PC-3 (cell line): ENCODE results near the gene C2orf74. TPM values are rescaled to one million over a fixed set of nuclear protein-coding genes. Genes with fewer than 3 reads are reported as not detected.
"Not testable (repeated sequence)": the region's sequence is repeated elsewhere in the genome, so short reads cannot be mapped to it uniquely, and the experiment has no call there.

ENCODE experiments used
- ATAC-seq: fragments of 200-7000 bp; cut with Tn5 transposase; 2 replicates; pipeline ENCODE4 v1.9.1; 2020; ENCODE audit warnings: mild to moderate bottlenecking, moderate library complexity
- BruUV-seq: library from RNA; stranded (reverse); fragments of 400-500 nt; replicated peaks from 2 replicates; lab custom pipeline; 2021; lab: Mats Ljungman, UMichigan
- CTCF ChIA-PET: fragments of 300-600 bp; sonication (Branson Sonifier 250); formaldehyde crosslinking; loops from one replicate; lab custom pipeline; 2022; ENCODE audit warnings: antibody characterized with exemption; lab: Charles Lee
- POLR2A ChIA-PET: fragments of 300-600 bp; sonication (Branson Sonifier 250); formaldehyde crosslinking; loops from one replicate; lab custom pipeline; 2022; ENCODE audit warnings: antibody characterized with exemption; ENCODE audit not compliant: unreplicated experiment; lab: Charles Lee
- DNase-seq: peaks from one replicate; pipeline ENCODE4 v3.0.0-alpha.2; 2015
- H2AFZ ChIP-seq: fragments of 300-600 bp; sonication (generic); 2 replicates; pipeline ENCODE4 v1.6.0; 2016; ENCODE audit warnings: antibody characterized with exemption, low read length
- H3F3A ChIP-seq: fragments of 300-600 bp; sonication (generic); one replicate; pipeline ENCODE4 v1.6.0; 2017; ENCODE audit warnings: antibody characterized with exemption, low read length, control low read depth, mild to moderate bottlenecking; ENCODE audit not compliant: unreplicated experiment
- H3K27ac ChIP-seq: fragments of 300-600 bp; sonication (generic); 2 replicates; pipeline ENCODE4 v1.5.1; 2016; ENCODE audit warnings: mild to moderate bottlenecking, low read length
- H3K27me3 ChIP-seq: fragments of 300-600 bp; sonication (generic); 2 replicates; pipeline ENCODE4 v1.6.1; 2016; ENCODE audit warnings: low read length, mixed read lengths
- H3K36me3 ChIP-seq: fragments of 300-600 bp; sonication (generic); 2 replicates; pipeline ENCODE4 v1.6.1; 2016; ENCODE audit warnings: low read depth, mixed run types, low read length, mixed read lengths
- H3K4me1 ChIP-seq: fragments of 300-600 bp; sonication (generic); 2 replicates; pipeline ENCODE4 v1.5.1; 2016; ENCODE audit warnings: low read length; ENCODE audit not compliant: insufficient read depth
- H3K4me2 ChIP-seq: fragments of 300-600 bp; sonication (generic); 2 replicates; pipeline ENCODE4 v1.6.0; 2016; ENCODE audit warnings: low read length
- H3K4me3 ChIP-seq: fragments of 300-600 bp; sonication (generic); 2 replicates; pipeline ENCODE4 v1.5.1; 2016; ENCODE audit warnings: mild to moderate bottlenecking, low read length, mixed read lengths
- H3K79me2 ChIP-seq: fragments of 300-600 bp; sonication (generic); 2 replicates; pipeline ENCODE4 v1.6.1; 2017; ENCODE audit warnings: low read length, mixed read lengths
- H3K9ac ChIP-seq: fragments of 300-600 bp; sonication (generic); 2 replicates; pipeline ENCODE4 v1.6.0; 2016; ENCODE audit warnings: mild to moderate bottlenecking, low read length
- H3K9me2 ChIP-seq: fragments of 300-600 bp; sonication (generic); replicated peaks from 2 replicates; pipeline ENCODE4 v1.6.1; 2016; ENCODE audit warnings: mixed run types, low read length, mixed read lengths
- H3K9me3 ChIP-seq: fragments of 300-600 bp; sonication (generic); 2 replicates; pipeline ENCODE4 v1.6.1; 2016; ENCODE audit warnings: low read length, mixed read lengths
- H4K20me1 ChIP-seq: fragments of 300-600 bp; sonication (generic); 2 replicates; pipeline ENCODE4 v1.6.1; 2016; ENCODE audit warnings: low read length, mixed read lengths
- EZH2 ChIP-seq: fragments of 300-600 bp; sonication (generic); IDR thresholded peaks from one replicate; pipeline ENCODE4 v1.6.1; 2017; ENCODE audit warnings: antibody characterized with exemption, mild to moderate bottlenecking, low read length; ENCODE audit not compliant: unreplicated experiment
- EZH2phosphoT487 ChIP-seq: fragments of 300-600 bp; sonication (generic); IDR thresholded peaks from 2 replicates; pipeline ENCODE4 v1.6.1; 2018; ENCODE audit warnings: mild to moderate bottlenecking, antibody characterized with exemption, low read length, borderline replicate concordance
- intact Hi-C: fragments of 100-400 bp; cut with micrococcal nuclease; formaldehyde crosslinking; loops from 2 replicates; pipeline ENCODE4 v1.9.0; 2023
- total RNA-seq: library from RNA; depleted of rRNA; stranded (reverse); fragments of >200 nt; gene quantifications from 2 replicates; pipeline ENCODE4 v1.2.3, GENCODE V29; 2014
- TF ChIP-seq, protein P1 (sequence below): fragments of 300-600 bp; sonication (generic); conservative IDR thresholded peaks from 2 replicates; pipeline ENCODE4 v1.5.1; 2017; ENCODE audit warnings: antibody characterized with exemption, low read depth, mild to moderate bottlenecking, low read length

Gene C2orf74
- total RNA-seq, 1 experiment from 2014 or later = 16.8 TPM

- no peaks in the 10 kb centered on the region for H3F3A ChIP-seq
- no peak overlapping the region for H3K9ac ChIP-seq
- H3K4me3 ChIP-seq = no peak overlapping the region
- BruUV-seq = no TSS peak
- CTCF ChIA-PET = no interaction called here
- ATAC-seq (no peak), DNase-seq (no peak)
- no peak overlapping the region for H3K27ac ChIP-seq
- no peaks in the 10 kb centered on the region for H3K9me2 ChIP-seq
- H3K4me1 ChIP-seq = no peaks in the 10 kb centered on the region
- no peak overlapping the region for H3K4me2 ChIP-seq
- no peak overlapping the region for H2AFZ ChIP-seq
- H3K36me3 ChIP-seq = peaks cover 74% of the 10 kb centered on the region
- no peaks in the 10 kb centered on the region for H3K9me3 ChIP-seq
- no peaks in the 10 kb centered on the region for H3K27me3 ChIP-seq
- TF ChIP-seq EZH2phosphoT487 = no peak
- TF ChIP-seq, protein P1, sequence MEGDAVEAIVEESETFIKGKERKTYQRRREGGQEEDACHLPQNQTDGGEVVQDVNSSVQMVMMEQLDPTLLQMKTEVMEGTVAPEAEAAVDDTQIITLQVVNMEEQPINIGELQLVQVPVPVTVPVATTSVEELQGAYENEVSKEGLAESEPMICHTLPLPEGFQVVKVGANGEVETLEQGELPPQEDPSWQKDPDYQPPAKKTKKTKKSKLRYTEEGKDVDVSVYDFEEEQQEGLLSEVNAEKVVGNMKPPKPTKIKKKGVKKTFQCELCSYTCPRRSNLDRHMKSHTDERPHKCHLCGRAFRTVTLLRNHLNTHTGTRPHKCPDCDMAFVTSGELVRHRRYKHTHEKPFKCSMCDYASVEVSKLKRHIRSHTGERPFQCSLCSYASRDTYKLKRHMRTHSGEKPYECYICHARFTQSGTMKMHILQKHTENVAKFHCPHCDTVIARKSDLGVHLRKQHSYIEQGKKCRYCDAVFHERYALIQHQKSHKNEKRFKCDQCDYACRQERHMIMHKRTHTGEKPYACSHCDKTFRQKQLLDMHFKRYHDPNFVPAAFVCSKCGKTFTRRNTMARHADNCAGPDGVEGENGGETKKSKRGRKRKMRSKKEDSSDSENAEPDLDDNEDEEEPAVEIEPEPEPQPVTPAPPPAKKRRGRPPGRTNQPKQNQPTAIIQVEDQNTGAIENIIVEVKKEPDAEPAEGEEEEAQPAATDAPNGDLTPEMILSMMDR = no peak
- no peak for TF ChIP-seq EZH2
- H3K79me2 ChIP-seq = peaks cover 18% of the 10 kb centered on the region; the same call in 1 of the 2 replicates
- no peaks in the 10 kb centered on the region for H4K20me1 ChIP-seq
- intact Hi-C loops = no loop called here
- POLR2A ChIA-PET = no interaction called here
Measured at GRCh38 chr2:61187085-61187484, 25.1 kb downstream of the C2orf74 start.

DNA sequence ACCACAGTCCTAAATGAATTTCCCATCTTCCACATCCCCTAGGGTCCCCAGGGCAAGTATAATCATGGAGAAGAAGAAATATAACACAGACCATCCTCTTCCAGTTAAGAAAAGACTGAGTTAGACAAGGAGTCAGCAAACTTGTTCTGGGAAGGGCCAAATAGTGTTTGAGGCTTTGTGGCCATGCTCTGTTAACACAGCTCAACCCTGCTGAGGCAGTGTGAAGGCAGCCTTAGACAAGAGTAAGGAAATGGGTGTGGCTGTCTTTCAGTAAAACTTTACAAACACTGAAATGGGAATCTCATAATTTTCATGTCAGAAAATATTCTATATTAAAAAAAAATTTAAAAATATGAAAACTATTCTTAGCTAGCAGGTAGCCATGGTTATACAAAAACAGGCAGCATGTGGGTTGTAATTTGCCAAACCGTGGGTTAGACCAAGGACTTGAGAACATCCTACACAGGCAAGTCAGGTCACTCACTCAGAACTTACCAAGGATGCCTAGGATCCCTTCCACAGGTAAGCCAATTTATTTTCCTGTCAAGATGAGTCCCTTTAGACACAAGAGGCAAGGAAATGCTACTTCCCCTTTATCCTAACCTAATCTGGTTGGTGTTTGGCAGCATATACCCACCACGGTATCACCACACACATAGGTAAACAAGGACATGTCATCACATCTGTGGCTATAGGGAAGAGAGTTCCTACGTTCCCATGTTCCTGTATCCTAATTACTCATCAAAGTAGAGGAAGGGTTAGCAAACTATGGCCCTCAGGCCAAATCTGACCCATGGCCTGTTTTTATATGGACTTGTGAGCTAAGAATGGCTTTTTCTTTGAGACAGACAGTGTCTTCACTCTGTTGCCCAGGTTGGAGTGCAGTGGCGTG is 31.9 kb downstream of the C2orf74 start:
- DNase-seq = peak; percentile 92

DNA sequence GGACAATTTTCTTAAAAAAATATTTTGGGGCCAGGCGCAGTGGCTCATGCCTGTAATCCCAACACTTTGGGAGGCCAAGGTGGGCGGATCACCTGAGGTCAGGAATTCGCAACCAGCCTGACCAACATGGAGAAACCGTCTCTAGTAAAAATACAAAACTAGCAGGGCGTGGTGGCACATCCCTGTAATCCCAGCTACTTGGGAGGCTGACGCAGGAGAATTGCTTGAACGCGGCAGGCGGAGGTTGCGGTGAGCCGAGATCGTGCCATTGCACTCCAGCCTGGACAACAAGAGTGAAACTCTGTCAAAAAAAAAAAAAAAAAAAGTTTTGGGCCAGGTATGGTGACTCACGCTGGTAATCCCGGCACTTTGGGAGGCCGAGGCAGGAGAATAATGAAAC is 32.7 kb downstream of the C2orf74 start:
- Histone ChIP-seq H3K36me3 (peaks cover 15% of the 10 kb centered on the region; the same call in 1 of the 2 replicates), H3K9ac (peak overlapping the region; percentile 8; the same call in 1 of the 2 replicates), H3K4me1 (peaks cover 28% of the 10 kb centered on the region), H3K27ac (peak overlapping the region; percentile 77), H3K4me2 (peak overlapping the region; percentile 48)
- CTCF ChIA-PET, BruUV-seq, H3F3A ChIP-seq, H3K79me2 ChIP-seq, ATAC-seq, H4K20me1 ChIP-seq, H3K4me3 ChIP-seq, intact Hi-C loops, H2AFZ ChIP-seq, H3K9me3 ChIP-seq, DNase-seq, H3K9me2 ChIP-seq, H3K27me3 ChIP-seq: not testable (repeated sequence)
- POLR2A ChIA-PET = interaction anchor here (1.1 kb wide), 1 partner anchor 17 kb away, joined by 3 read pairs; no protein-coding TSS in a partner anchor

More for the DNA sequence above, 31.9 kb downstream of the C2orf74 start:
- Histone ChIP-seq H3K9ac (peak overlapping the region; percentile 8; the same call in 1 of the 2 replicates), H4K20me1 (no peaks in the 10 kb centered on the region), H3K4me2 (peak overlapping the region; percentile 48), H3K79me2 (no peaks in the 10 kb centered on the region), H3K36me3 (peaks cover 18% of the 10 kb centered on the region; the same call in 1 of the 2 replicates), H3K9me3 (no peaks in the 10 kb centered on the region), H3K27ac (peak overlapping the region; percentile 77), H3K4me1 (peaks cover 28% of the 10 kb centered on the region), H2AFZ (no peak overlapping the region), H3K27me3 (no peaks in the 10 kb centered on the region), H3F3A (no peaks in the 10 kb centered on the region), H3K9me2 (no peaks in the 10 kb centered on the region), H3K4me3 (no peak overlapping the region)
- POLR2A ChIA-PET = interaction anchor here (1.1 kb wide), 1 partner anchor 16 kb away, joined by 3 read pairs; no protein-coding TSS in a partner anchor
- no TSS peak for BruUV-seq
- TF ChIP-seq EZH2phosphoT487 (no peak), EZH2 (no peak)
- TF ChIP-seq, protein P1 = no peak
- ATAC-seq = peak; percentile 81
- CTCF ChIA-PET = no interaction called here
- intact Hi-C loops = no loop called here
